Lung (tissue), 12 donors: ENCODE measurements around the gene APOA1. TPM values are rescaled to one million over a fixed set of nuclear protein-coding genes. Genes with fewer than 3 reads are reported as not detected.

Source experiments
- ATAC-seq: fragments of 200-7000 bp; cut with Tn5 transposase; one replicate; pipeline ENCODE4 v1.9.1; 2020; ENCODE audit warnings: moderate number of reproducible peaks; ENCODE audit not compliant: insufficient read depth, low FRiP score
- DNase-seq, 3 donors: peaks; one replicate each; pipeline ENCODE4 v3.0.0-alpha.2; 2013 to 2017
- H3K27ac ChIP-seq, 2 donors: one replicate each; pipeline ENCODE4 v1.5.1; 2013; ENCODE audit warnings: mild to moderate bottlenecking in 2 of 2, moderate library complexity in 2 of 2, control low read depth in 1 of 2, inconsistent platforms in 1 of 2, low read depth in 1 of 2, low read length in 1 of 2
- H3K27me3 ChIP-seq, 3 donors: one replicate each; pipeline ENCODE4 v1.5.1; 2013; ENCODE audit warnings: low read length in 2 of 3; ENCODE audit not compliant: control insufficient read depth in 3 of 3, insufficient read depth in 3 of 3
- H3K36me3 ChIP-seq, 4 donors: one replicate each; pipeline ENCODE4 v1.5.1; 2013; ENCODE audit warnings: low read length in 4 of 4, mild to moderate bottlenecking in 1 of 4, moderate library complexity in 1 of 4; ENCODE audit not compliant: control insufficient read depth in 4 of 4, insufficient read depth in 4 of 4
- H3K4me1 ChIP-seq, 5 donors: one replicate each; pipeline ENCODE4 v1.5.1; 2013; ENCODE audit warnings: low read length in 5 of 5, mild to moderate bottlenecking in 2 of 5, moderate library complexity in 1 of 5; ENCODE audit not compliant: control insufficient read depth in 5 of 5, insufficient read depth in 5 of 5
- H3K4me3 ChIP-seq: one replicate; pipeline ENCODE4 v1.5.1; 2013; ENCODE audit warnings: mild to moderate bottlenecking, control low read depth, moderate library complexity
- H3K9ac ChIP-seq, 2 donors: one replicate each; pipeline ENCODE4 v1.5.1; 2013; ENCODE audit warnings: low read length in 2 of 2, control low read depth in 1 of 2; ENCODE audit not compliant: insufficient read depth in 1 of 2
- H3K9me3 ChIP-seq, 4 donors: one replicate each; pipeline ENCODE4 v1.5.1; 2013; ENCODE audit warnings: low read length in 3 of 4, mild to moderate bottlenecking in 1 of 4, moderate library complexity in 1 of 4; ENCODE audit not compliant: control insufficient read depth in 4 of 4, insufficient read depth in 3 of 4
- WGBS, 2 donors: extraction: QIAGEN DNeasy Blood & Tissue Kit; methylation state at CpG; one replicate each; pipeline ENCODE4 v1.1.7; 2013; 5-methylcytosine and 5-hydroxymethylcytosine counted together
- polyA plus RNA-seq, 2 donors: library from polyadenylated mRNA; stranded (reverse); fragments of 200-250 nt; gene quantifications; one replicate each; pipeline ENCODE4 v1.2.1, GENCODE V29; 2013
- total RNA-seq, 2 donors: library from RNA; depleted of rRNA in 1 of 2; stranded (reverse); fragments of >200 nt in 1 of 2; gene quantifications; one replicate each; pipeline ENCODE4 v1.2.1, GENCODE V29; 2014 to 2021
- TF ChIP-seq, protein P1 (sequence below): IDR thresholded peaks from 2 replicates; pipeline ENCODE4 v1.5.1; 2012; ENCODE audit warnings: mild to moderate bottlenecking; ENCODE audit errors: control extremely low read depth, extremely low read depth
- donor health status: control.
- donor health status: control.
- donor health status: Bipolar disorder and iron deficiency.
- donor health status: healthy.
- donor health status: DM: yes; HTN: yes; CAD: no.

Gene APOA1
- total and polyA plus RNA-seq, 4 donors: 1.2 to 18.2 (median 3.1) TPM

- no peak for ATAC-seq
- H3K9ac ChIP-seq: no peak overlapping the region
- WGBS, 2 donors: 96 to 97% methylated on average over 7 of the region's 7 CpGs
Observed at GRCh38 chr11:116875194-116875593, 37.8 kb upstream of the APOA1 start.

GRCh38 chr11:116874251-116874650, 36.8 kb upstream of the APOA1 start:
- Histone ChIP-seq H3K9me3 (no peaks in the 10 kb centered on the region), H3K27ac (peak overlapping the region in 1 of 2 donors; percentile 73), H3K27me3 (no peaks in the 10 kb centered on the region), H3K4me1 (peaks cover 0 to 16% (median 0%) of the 10 kb centered on the region in 5 donors), H3K4me3 (no peak overlapping the region), H3K9ac (no peak overlapping the region), H3K36me3 (peaks cover 20 to 36% (median 29%) of the 10 kb centered on the region in 4 donors)
- WGBS, 2 donors: 89 to 95% methylated on average over 2 of the region's 2 CpGs
- DNase-seq (no peak), ATAC-seq (no peak)
- TF ChIP-seq, protein P1, sequence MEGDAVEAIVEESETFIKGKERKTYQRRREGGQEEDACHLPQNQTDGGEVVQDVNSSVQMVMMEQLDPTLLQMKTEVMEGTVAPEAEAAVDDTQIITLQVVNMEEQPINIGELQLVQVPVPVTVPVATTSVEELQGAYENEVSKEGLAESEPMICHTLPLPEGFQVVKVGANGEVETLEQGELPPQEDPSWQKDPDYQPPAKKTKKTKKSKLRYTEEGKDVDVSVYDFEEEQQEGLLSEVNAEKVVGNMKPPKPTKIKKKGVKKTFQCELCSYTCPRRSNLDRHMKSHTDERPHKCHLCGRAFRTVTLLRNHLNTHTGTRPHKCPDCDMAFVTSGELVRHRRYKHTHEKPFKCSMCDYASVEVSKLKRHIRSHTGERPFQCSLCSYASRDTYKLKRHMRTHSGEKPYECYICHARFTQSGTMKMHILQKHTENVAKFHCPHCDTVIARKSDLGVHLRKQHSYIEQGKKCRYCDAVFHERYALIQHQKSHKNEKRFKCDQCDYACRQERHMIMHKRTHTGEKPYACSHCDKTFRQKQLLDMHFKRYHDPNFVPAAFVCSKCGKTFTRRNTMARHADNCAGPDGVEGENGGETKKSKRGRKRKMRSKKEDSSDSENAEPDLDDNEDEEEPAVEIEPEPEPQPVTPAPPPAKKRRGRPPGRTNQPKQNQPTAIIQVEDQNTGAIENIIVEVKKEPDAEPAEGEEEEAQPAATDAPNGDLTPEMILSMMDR: no peak

More at GRCh38 chr11:116875194-116875593, 37.8 kb upstream of the APOA1 start:
- Histone ChIP-seq H3K36me3 (peaks cover 14 to 33% (median 23%) of the 10 kb centered on the region in 4 donors), H3K4me3 (no peak overlapping the region), H3K27ac (peak overlapping the region; percentile 33 to 73), H3K4me1 (peaks cover 0 to 16% (median under 1%) of the 10 kb centered on the region in 5 donors), H3K9me3 (no peaks in the 10 kb centered on the region), H3K27me3 (no peaks in the 10 kb centered on the region)
- no peak for DNase-seq
- TF ChIP-seq, protein P1: no peak

DNA sequence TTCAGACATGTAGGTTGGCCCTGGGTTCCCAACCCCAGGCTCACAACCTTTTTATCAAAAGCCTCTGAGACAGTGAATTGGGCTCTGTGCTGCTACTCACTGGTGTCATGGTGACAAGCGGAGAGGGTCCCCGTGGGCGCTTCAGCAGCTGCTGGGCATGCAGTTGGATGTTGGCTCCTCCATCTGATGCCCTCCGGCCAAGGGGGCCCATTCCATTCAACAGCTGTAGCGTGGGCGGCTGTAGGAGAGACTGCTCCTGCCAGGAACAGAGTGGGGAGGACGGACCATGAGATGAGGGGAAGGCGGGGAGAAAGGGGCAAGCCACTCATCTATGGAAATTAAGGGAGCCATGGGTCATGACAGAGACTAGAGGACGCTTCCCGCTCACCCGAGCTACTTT, 36.0 kb upstream of the APOA1 start:
- TF ChIP-seq, protein P1: no peak
- Histone ChIP-seq H3K9me3 (no peaks in the 10 kb centered on the region), H3K9ac (no peak overlapping the region), H3K4me1 (peaks cover 0 to 16% (median 0%) of the 10 kb centered on the region in 5 donors), H3K27me3 (no peaks in the 10 kb centered on the region), H3K27ac (no peak overlapping the region), H3K36me3 (peaks cover 23 to 36% (median 31%) of the 10 kb centered on the region in 4 donors), H3K4me3 (no peak overlapping the region)
- DNase-seq (no peak), ATAC-seq (no peak)
- WGBS, 2 donors: 95 to 97% methylated on average over 11 of the region's 11 CpGs

DNA sequence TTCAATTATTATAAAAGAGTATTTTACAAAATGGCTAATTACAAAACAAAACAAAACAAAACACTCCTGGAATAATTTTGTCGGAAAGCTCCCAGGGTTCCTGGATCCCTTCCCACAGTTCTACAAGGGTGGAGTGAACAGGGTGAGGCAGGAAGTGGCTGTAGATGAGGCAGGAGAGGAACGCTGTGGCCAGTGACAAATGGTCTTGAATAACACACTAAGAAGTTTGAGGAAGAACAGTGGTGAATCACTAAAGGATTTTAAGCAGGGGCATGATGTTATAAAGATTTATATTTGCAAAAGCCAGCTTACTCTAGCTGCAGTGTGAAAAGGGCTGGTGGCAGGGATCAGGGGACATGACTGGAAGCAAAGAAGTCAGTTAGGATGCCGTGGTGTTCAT, 33.8 kb upstream of the APOA1 start:
- no peak overlapping the region for H3K9ac ChIP-seq
- WGBS, 2 donors: 45 to 53% methylated on average over 3 of the region's 3 CpGs
- H3K36me3 ChIP-seq: peaks cover 34 to 46% (median 37%) of the 10 kb centered on the region in 4 donors
- H3K27me3 ChIP-seq: no peaks in the 10 kb centered on the region
- H3K4me3 ChIP-seq: no peak overlapping the region
- DNase-seq (no peak), ATAC-seq (no peak)
- H3K27ac ChIP-seq: peak overlapping the region in 1 of 2 donors; percentile 81
- peaks cover 0 to 16% (median 0%) of the 10 kb centered on the region in 5 donors for H3K4me1 ChIP-seq
- TF ChIP-seq, protein P1: no peak
- H3K9me3 ChIP-seq: no peaks in the 10 kb centered on the region
